Ammon's horn (tissue), 1 donor: Measurements from ENCODE around the gene CD300A.

ENCODE experiments used
- DNase-seq: peaks from one replicate; pipeline ENCODE4 v3.0.0-alpha.2; 2016; ENCODE audit warnings: low spot score

CD300A gene

DNA sequence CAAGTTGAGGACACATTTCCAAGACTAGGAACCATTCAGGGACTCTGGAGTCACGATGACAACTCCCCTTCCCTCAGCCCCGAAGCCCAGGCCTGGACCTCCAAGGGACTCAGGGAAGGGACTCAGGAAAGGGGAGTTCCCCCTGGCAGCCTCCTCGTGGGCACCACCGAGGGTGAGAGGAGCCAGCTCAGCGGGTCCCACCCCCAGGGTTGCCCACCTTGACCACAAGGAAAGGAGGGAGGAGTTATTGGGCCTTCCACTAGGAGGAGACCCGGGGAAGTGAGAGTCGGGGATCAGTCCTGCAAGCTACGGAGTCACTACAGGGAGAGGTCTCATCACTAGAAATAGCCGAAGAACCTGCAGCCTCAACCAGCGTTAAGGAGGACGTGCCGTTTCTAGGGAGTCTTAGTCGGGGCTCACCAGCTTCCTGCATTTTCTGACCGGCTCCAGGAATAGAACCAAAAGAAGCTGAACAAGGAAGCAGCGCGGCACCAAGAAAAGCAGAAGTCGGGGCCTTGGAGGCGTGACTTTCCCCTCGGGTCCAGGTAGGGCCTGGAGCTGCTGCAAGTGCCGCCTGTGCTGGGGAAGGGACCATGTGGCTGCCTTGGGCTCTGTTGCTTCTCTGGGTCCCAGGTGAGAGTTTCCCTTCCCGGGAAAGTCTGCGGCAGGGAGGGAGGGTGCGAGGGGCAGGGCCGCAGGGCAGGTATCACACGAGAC is at the start of gene CD300A:
CD300A (plus strand) TSS at position 524 of the 717 bp plus-strand sequence; CDS start at position 594, 70 bp downstream.
- peak; percentile 58 for DNase-seq

DNA sequence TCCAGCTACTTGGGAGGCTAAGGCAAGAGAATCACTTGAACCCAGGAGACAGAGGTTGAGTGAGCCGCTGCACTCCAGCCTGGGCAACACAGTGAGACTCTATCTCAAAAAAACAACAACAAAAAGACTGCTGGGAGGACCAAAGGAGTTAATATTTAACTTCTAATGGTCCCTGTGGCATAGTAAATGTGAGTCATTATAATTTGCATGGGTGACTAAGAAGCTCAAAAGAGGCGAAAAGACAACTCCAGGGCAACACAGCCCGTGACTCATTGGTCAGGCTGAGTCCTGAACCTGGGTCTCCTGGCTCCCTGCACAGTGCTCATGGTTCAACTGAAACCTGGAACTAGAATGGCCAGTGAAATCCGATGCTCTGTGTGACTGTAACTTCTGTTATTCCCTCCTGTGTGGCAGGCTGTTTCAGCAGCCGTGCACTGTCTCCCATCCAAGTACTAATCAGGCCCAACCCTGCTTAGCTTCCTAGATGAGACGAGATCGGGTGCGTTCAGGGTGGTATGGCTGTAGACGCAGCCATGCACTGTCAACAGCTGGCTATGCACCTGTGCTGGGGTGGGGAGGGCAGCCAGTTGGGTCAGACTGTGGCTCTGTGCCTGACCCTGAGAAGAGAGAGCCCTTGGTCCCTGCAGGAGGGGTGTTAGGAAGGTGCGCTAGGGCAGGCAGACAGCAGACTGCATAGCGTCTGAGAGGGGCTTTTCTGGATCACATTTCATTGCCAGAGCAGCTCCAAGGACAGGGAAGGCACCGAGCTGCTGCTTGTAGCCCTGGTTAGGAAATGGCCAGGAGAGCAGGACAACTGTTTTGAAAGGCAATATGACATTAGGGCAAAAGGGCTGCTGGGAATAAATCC is 49.0 kb upstream of the CD300A start:
- DNase-seq: no peak

DNA sequence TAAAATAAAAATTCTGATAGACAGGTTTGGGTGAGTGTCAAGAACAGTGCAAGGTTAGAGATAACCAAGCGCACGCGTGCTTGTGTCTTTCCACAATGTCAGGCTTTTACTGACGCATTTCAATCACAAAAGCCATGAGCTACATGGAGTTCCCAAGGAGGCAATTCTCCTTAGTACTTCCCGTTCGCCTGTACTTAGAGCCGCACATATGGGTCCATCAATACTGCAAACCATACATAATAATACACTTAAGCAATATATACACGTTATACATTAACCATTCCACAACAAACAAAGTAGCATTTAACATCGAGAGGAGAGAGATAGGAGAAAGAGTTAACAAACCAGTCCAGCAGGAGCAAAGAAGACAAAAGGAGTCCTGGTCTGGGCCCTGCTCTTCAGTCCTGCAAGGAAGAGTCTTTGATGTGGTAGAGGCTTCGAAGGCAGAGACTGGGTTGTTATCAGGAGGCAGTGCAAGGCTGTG is 46.5 kb upstream of the CD300A start:
- DNase-seq: no peak

- no peak for DNase-seq
Measured at GRCh38 chr17:74424117-74424516, 42.3 kb upstream of the CD300A start.

- no peak for DNase-seq
Measured at GRCh38 chr17:74424657-74425056, 41.8 kb upstream of the CD300A start.

GRCh38 chr17:74426551-74427047 is 39.8 kb upstream of the CD300A start:
- no peak for DNase-seq

GRCh38 chr17:74427048-74427762 is 39.2 kb upstream of the CD300A start:
- DNase-seq: no peak

DNA sequence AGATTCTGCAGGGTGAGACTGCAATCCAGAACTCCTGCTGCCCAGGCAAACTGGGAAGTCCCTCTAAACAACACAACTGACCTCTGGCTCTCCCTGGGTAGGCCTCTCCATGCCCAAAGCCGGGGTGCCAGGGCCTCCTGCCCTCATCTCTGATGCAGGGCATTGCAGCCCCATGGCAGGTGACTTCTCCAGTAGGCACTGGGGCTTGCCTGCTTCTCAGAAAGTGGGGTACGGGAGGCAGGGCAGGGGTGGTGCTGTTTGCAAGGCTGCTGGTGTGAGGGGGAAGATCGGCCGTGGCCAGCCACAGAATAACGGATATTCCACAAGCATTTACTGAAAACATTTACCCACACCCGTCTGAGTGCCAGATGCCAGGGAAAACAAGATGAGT is 38.7 kb upstream of the CD300A start:
- no peak for DNase-seq

DNA sequence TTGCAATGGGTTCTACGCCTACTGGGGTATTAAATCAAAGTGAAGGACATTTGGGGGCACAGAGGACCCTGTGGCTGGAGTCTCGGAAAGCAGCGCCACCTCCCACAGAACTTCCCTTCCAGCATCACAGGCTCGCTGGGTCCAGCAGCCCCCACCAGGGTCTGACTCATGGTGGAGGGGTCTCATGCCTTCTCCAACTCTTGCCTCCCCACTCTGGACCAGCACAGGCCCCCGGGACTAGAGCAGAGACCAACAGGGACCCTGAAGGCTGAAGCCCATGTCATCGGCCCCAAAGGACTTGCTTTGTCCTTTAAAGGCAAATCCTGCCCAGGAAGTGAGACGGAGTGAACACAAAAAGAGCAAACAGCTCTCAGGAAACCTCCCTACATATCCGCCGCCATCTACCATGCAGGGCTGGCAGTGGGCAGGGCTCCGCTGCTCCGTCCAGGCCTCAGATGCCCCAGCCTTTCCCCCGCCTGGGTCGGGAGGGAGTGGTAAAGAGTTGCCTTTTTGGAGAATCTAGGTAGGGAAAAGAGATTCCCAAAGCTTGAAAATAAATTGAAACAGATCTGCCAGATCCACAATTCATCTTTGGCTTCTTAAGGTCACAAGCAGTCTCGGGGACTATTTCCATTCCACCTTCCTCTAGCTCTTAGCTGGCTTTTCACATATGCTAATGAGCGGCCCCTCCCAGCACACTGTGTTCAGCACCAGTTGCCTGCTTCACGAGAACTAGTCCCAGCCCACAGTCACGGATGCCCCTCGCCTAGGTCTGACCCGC is 36.6 kb upstream of the CD300A start:
- DNase-seq: no peak

DNA sequence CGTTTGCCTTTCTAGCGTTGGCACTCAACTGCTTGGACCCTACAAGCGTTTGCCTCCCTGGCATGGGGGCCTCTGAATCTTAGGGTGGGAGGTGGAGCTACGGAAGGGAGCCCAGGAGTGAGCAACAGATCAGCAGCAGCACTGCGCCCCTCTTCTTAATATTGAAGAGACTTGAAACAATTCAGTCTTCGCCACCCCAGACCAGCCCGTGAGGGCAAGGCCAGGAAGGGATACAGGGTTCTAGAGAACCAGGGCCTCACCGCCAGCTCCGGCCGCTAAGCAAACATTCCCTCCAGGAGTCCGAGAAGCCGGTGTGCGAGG is 36.1 kb upstream of the CD300A start:
- DNase-seq: no peak

- DNase-seq: peak; percentile 56
Measured at GRCh38 chr17:74430706-74431567, 35.5 kb upstream of the CD300A start.

GRCh38 chr17:74431568-74432423 is 34.6 kb upstream of the CD300A start, which contains the start of gene GPRC5C:
Gene GPRC5C, plus strand, starts transcription at chr17:74432088. Its CDS starts 7,689 bp downstream, at chr17:74439777.
- peak; percentile 54 for DNase-seq

DNA sequence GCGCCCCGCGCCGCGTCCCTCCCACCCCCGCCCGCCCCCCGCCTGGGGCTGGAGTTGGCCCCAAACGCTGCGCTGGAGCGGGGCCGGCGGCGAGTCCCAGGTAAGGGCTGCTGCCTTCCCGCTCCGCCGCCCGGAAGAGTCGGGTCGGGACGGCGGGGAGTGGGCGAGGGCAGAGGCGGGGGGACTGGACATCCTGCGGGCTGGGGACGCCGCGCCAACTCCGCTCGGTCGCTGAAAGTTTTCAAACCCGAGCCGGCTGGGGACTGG is 34.1 kb upstream of the CD300A start:
- no peak for DNase-seq

DNA sequence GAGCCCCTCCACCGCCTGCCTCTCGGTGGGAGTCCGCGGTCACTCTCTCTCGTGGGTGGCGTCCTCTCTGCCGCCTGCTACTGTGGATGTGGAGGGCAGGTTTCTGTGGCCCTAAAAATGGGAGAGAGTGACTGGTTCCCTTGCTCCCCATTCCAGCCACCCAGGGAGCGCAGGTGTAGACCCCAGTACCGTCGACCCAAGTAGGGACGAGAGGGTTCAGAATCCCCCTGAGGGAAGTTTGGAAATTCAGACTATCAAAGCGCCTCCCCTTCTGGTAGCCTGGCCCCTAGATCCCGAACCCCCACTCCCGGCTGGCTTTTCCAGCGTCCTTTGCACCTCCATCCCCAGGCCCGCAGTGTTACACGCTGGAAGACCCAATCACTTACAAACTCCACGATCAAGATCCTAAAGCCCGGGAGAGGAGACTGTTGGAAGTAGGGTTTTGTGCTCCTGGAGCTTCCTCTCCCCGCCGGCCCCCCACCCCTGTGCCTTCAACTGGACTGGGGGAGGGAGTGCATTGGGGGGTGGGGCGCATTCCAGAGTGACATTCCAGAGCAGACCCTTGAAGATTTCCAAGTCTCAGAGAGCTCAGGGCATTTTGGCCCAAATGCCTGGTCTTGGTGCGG is 33.6 kb upstream of the CD300A start:
- no peak for DNase-seq

- DNase-seq: no peak
Measured at GRCh38 chr17:74433421-74434121, 32.9 kb upstream of the CD300A start.

- DNase-seq: no peak
Measured at GRCh38 chr17:74435775-74436359, 30.6 kb upstream of the CD300A start.

- DNase-seq: no peak
Measured at GRCh38 chr17:74437702-74438101, 28.7 kb upstream of the CD300A start.
